Activated CD4-positive, alpha-beta memory T cell treated with anti-CD3 and anti-CD28 coated beads for 36 hours (primary cell): ENCODE data around the gene TSFM. TPM values are rescaled to one million over a fixed set of nuclear protein-coding genes. Genes with fewer than 3 reads are reported as not detected.

Source experiments
- CTCF ChIA-PET: fragments of 350-600 bp; sonication (Branson Sonifier 250); formaldehyde crosslinking; loops from one replicate; lab custom pipeline; 2021; ENCODE audit warnings: antibody characterized with exemption, inconsistent platforms; lab: Charles Lee
- POLR2A ChIA-PET: fragments of 350-600 bp; sonication (Branson Sonifier 250); formaldehyde crosslinking; loops from one replicate; lab custom pipeline; 2021; ENCODE audit warnings: antibody characterized with exemption; lab: Charles Lee
- DNase-seq: peaks from one replicate; pipeline ENCODE4 v3.0.0-alpha.2; 2020
- H3K27ac Mint-ChIP-seq: one replicate; pipeline ENCODE4 v1.8.0; 2021; ENCODE audit warnings: mixed read lengths
- H3K27me3 Mint-ChIP-seq: one replicate; pipeline ENCODE4 v1.8.0; 2021; ENCODE audit warnings: mixed read lengths
- H3K36me3 Mint-ChIP-seq: one replicate; pipeline ENCODE4 v1.8.0; 2021; ENCODE audit warnings: mixed read lengths
- H3K4me1 Mint-ChIP-seq: one replicate; pipeline ENCODE4 v1.8.0; 2021; ENCODE audit warnings: low read depth, mixed read lengths
- H3K4me3 Mint-ChIP-seq: one replicate; pipeline ENCODE4 v1.8.0; 2021; ENCODE audit warnings: mild to moderate bottlenecking, mixed read lengths
- H3K9me3 Mint-ChIP-seq: one replicate; pipeline ENCODE4 v1.8.0; 2021; ENCODE audit warnings: mixed read lengths
- intact Hi-C: fragments of 100-400 bp; cut with micrococcal nuclease; formaldehyde crosslinking; loops from one replicate; pipeline ENCODE4 v1.15.1; 2023
- total RNA-seq, 2 experiments: library from RNA; stranded (reverse); gene quantifications; one replicate each; pipeline ENCODE4 v1.2.3, GENCODE V29; 2021

Gene TSFM
- total RNA-seq, 2 experiments from 2014 or later, result 45.5 to 47.2 TPM

DNA sequence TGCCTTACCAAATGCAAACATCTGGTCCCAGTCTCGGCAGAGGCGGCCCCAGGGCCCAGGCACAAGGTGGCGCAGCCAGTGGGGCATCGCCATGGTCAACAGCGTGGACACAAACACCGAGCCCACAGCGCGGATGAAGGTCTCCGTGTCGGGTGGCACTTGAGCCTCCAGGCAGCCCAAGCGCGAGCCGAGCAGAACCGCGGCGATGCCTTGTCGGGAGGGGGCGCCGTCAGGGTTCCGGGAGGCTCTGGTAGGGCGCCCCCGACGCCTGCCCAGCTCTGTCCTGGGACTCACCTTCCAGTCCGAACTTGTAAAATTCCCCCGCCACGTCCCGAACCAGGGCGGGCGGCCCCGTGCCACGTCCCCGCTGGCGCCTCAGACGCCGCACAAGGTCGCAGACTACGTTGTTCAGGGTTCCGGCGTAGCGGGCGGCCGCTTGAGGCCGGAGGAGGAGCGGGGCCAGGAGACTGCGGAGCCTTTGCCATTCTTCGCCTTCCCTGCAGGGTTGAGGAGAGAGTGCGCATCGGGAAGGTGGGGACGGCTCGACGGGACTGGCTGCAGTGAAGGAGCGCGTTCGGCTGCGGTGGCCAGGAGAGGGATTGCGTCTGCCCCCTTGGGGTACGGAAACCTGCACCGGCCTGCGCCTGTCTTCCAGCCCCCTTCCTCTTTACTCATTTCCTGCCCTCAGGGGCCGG is 17.4 kb upstream of the TSFM start:
- CTCF ChIA-PET, result interaction anchor here (0.6 to 5.1 kb wide), 8 partner anchors 8 to 174 kb away, joined by 3 to 52 read pairs (median 4); partner anchors contain the start of genes CDK4, PIP4K2C and TSFM
- H3K4me3 Mint-ChIP-seq, result peak overlapping the region; percentile 86
- POLR2A ChIA-PET, result interaction anchor here (0.8 to 1.3 kb wide), 5 partner anchors 9 to 20 kb away, joined by 3 to 5 read pairs (median 3); partner anchors contain the start of genes MARCHF9 and TSPAN31
- peak; percentile 79 for DNase-seq
- peaks cover 26% of the 10 kb centered on the region for H3K36me3 Mint-ChIP-seq
- intact Hi-C loops, result loop anchor here (1.0 to 2.0 kb wide), 2 partner anchors 9 to 134 kb away; no protein-coding TSS in a partner anchor
- H3K4me1 Mint-ChIP-seq, result peaks cover 28% of the 10 kb centered on the region
- H3K27ac Mint-ChIP-seq, result peak overlapping the region; percentile 77
- peaks cover 2% of the 10 kb centered on the region for H3K27me3 Mint-ChIP-seq
- no peaks in the 10 kb centered on the region for H3K9me3 Mint-ChIP-seq

GRCh38 chr12:57765698-57766463 is 16.7 kb upstream of the TSFM start:
- CTCF ChIA-PET, result interaction anchor here (1.0 to 5.1 kb wide), 6 partner anchors 9 to 130 kb away, joined by 3 to 52 read pairs (median 8); partner anchors contain the start of genes CDK4 and TSFM
- no peak for DNase-seq
- POLR2A ChIA-PET, result interaction anchor here (0.7 to 1.3 kb wide), 6 partner anchors 9 to 70 kb away, joined by 3 to 5 read pairs (median 4); partner anchors contain the start of gene MARCHF9
- Mint-ChIP-seq H3K27me3 (peaks cover 2% of the 10 kb centered on the region), H3K27ac (peak overlapping the region; percentile 77), H3K4me1 (peaks cover 34% of the 10 kb centered on the region), H3K36me3 (peaks cover 26% of the 10 kb centered on the region), H3K4me3 (peak overlapping the region; percentile 86), H3K9me3 (no peaks in the 10 kb centered on the region)
- intact Hi-C loops, result loop anchor here (1.0 to 2.0 kb wide), 2 partner anchors 10 to 133 kb away; no protein-coding TSS in a partner anchor

DNA sequence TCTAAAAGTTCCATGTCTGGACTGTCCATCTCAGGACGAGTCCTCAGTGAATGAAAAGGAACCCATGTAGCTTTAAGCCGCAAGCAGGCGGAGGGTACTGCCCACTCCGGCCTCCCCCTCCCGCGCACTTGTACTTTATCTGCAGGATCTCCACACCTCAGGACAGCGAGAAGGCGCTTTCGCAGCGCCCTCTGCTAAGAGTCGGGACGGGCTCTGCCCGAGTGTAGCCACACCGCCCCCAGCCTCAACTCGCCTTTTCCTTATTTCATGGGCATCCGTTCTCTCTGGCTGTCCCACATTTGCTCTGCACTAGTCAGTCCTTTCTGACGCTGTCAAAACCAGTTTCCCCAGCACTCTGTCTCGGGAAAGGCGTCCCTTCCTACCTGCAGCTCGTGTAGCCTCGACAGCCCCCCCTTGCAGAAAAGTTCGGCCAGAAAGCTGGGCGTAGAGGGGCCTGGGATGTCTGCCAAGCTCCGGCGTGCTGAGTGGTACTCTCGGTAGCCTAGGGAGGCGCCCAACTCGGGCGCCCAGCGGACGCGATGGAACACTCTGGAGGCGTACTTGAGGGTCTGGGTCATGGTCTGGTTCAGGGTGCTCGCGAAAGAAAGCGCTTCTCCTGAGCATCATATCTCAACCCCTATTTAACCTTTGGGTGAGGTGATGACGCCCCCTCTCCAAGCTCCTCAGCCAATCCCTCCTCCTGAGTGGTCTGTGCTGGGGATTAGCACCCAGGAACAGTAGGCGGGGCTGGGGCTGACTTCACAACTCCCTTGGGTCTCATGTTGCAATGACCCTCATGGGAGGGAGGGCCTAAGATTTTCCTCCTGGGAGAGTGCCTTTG is 15.9 kb upstream of the TSFM start, which contains the start of gene CYP27B1:
Gene CYP27B1, minus strand, starts transcription at position 615 of the 841 bp plus-strand sequence. Its CDS starts 37 bp downstream, at position 578.
- CTCF ChIA-PET, result interaction anchor here (1.0 to 5.1 kb wide), 4 partner anchors 8 to 17 kb away, joined by 3 to 52 read pairs (median 9); partner anchors contain the start of gene TSFM
- no peaks in the 10 kb centered on the region for H3K9me3 Mint-ChIP-seq
- H3K27me3 Mint-ChIP-seq, result peaks cover 2% of the 10 kb centered on the region
- H3K36me3 Mint-ChIP-seq, result peaks cover 29% of the 10 kb centered on the region
- H3K4me1 Mint-ChIP-seq, result peaks cover 41% of the 10 kb centered on the region
- H3K4me3 Mint-ChIP-seq, result peak within 1 kb of the TSS; percentile 86
- POLR2A ChIA-PET, result interaction anchor here (0.7 to 1.0 kb wide), 4 partner anchors 10 to 69 kb away, joined by 3 to 4 read pairs (median 4); no protein-coding TSS in a partner anchor
- DNase-seq, result no peak
- H3K27ac Mint-ChIP-seq, result peak within 1 kb of the TSS; percentile 13
- intact Hi-C loops, result no loop called here

DNA sequence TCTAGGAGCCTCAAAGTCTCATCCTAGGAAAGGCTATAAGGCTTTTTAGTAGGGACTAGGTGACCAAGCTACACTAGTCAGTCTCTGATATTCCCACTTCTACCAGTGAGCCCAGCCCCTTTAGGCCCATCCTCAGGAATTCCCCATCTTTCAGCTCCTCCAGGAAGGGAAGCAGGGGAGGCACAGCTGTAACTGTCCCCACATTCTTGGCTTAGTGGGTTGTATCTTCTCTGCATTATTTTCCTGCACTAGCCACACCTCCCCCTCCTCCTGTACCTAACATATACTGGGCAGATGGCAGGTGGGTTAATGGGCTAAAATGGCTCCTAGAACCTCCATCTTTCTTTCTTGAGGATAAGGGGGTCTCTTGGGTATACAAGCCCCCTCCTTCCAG is 15.3 kb upstream of the TSFM start:
- H3K27ac Mint-ChIP-seq, result no peak overlapping the region
- DNase-seq, result no peak
- H3K4me1 Mint-ChIP-seq, result peaks cover 43% of the 10 kb centered on the region
- CTCF ChIA-PET, result interaction anchor here (1.2 to 5.1 kb wide), 3 partner anchors 8 to 16 kb away, joined by 9 to 52 read pairs (median 9); partner anchors contain the start of gene TSFM
- intact Hi-C loops, result no loop called here
- no peak overlapping the region for H3K4me3 Mint-ChIP-seq
- H3K36me3 Mint-ChIP-seq, result peaks cover 29% of the 10 kb centered on the region
- peaks cover 2% of the 10 kb centered on the region for H3K27me3 Mint-ChIP-seq
- POLR2A ChIA-PET, result no interaction called here
- no peaks in the 10 kb centered on the region for H3K9me3 Mint-ChIP-seq

DNA sequence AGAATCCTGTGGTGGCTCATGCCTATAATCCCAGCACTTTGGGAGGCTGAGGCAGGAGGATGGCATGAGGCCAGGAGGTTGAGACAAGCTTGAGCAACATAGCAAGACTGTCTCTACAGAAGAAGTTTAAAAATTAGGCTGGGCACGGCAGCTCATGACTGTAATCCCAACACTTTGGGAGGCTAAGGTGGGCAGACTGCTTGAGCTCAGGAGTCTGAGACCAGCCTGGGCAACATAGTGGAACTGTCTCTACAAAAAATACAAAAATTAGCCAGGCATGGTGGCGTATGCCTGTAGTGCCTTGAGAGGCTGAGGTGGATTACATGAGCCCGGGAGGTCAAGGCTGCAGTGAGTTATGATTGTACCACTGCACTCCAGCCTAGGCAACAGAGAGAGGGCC is 14.7 kb upstream of the TSFM start:
- Mint-ChIP-seq H3K4me1 (peaks cover 44% of the 10 kb centered on the region), H3K4me3 (no peak overlapping the region), H3K27me3 (peaks cover 2% of the 10 kb centered on the region), H3K36me3 (peaks cover 28% of the 10 kb centered on the region), H3K9me3 (no peaks in the 10 kb centered on the region), H3K27ac (no peak overlapping the region)
- intact Hi-C loops, result no loop called here
- ChIA-PET POLR2A (no interaction called here), CTCF (interaction anchor here (1.2 to 5.1 kb wide), 3 partner anchors 9 to 15 kb away, joined by 9 to 52 read pairs (median 9); partner anchors contain the start of gene TSFM)
- DNase-seq, result no peak

GRCh38 chr12:57769594-57769993 is 13.0 kb upstream of the TSFM start:
- intact Hi-C loops, result no loop called here
- H3K27me3 Mint-ChIP-seq, result peaks cover 2% of the 10 kb centered on the region
- peak overlapping the region; percentile 9 for H3K4me3 Mint-ChIP-seq
- no peak overlapping the region for H3K27ac Mint-ChIP-seq
- peaks cover 41% of the 10 kb centered on the region for H3K4me1 Mint-ChIP-seq
- POLR2A ChIA-PET, result no interaction called here
- no peak for DNase-seq
- CTCF ChIA-PET, result interaction anchor here (1.8 kb wide), 1 partner anchor 10 kb away, joined by 4 read pairs; no protein-coding TSS in a partner anchor
- H3K9me3 Mint-ChIP-seq, result no peaks in the 10 kb centered on the region
- peaks cover 22% of the 10 kb centered on the region for H3K36me3 Mint-ChIP-seq

GRCh38 chr12:57770734-57771133 is 11.9 kb upstream of the TSFM start:
- peaks cover 2% of the 10 kb centered on the region for H3K27me3 Mint-ChIP-seq
- ChIA-PET POLR2A (no interaction called here), CTCF (interaction anchor here (1.8 to 2.1 kb wide), 2 partner anchors 11 to 12 kb away, joined by 4 to 25 read pairs; partner anchors contain the start of gene TSFM)
- peak overlapping the region; percentile 52 for H3K4me3 Mint-ChIP-seq
- H3K36me3 Mint-ChIP-seq, result peaks cover 24% of the 10 kb centered on the region
- H3K27ac Mint-ChIP-seq, result peak overlapping the region; percentile 97
- DNase-seq, result no peak
- no peaks in the 10 kb centered on the region for H3K9me3 Mint-ChIP-seq
- intact Hi-C loops, result no loop called here
- H3K4me1 Mint-ChIP-seq, result peaks cover 35% of the 10 kb centered on the region

GRCh38 chr12:57771236-57771872 is 11.2 kb upstream of the TSFM start:
- peak overlapping the region; percentile 97 for H3K27ac Mint-ChIP-seq
- no peaks in the 10 kb centered on the region for H3K9me3 Mint-ChIP-seq
- DNase-seq, result peak; percentile 93
- peaks cover 29% of the 10 kb centered on the region for H3K4me1 Mint-ChIP-seq
- intact Hi-C loops, result no loop called here
- H3K27me3 Mint-ChIP-seq, result no peaks in the 10 kb centered on the region
- ChIA-PET POLR2A (interaction anchor here (0.9 to 1.2 kb wide), 3 partner anchors 11 to 27 kb away, joined by 4 to 10 read pairs (median 6); partner anchors contain the start of genes MARCHF9, TSFM and TSPAN31), CTCF (interaction anchor here (0.7 to 2.1 kb wide), 6 partner anchors 11 to 125 kb away, joined by 3 to 25 read pairs (median 4); partner anchors contain the start of genes OS9 and TSFM)
- peaks cover 29% of the 10 kb centered on the region for H3K36me3 Mint-ChIP-seq
- H3K4me3 Mint-ChIP-seq, result peak overlapping the region; percentile 99

DNA sequence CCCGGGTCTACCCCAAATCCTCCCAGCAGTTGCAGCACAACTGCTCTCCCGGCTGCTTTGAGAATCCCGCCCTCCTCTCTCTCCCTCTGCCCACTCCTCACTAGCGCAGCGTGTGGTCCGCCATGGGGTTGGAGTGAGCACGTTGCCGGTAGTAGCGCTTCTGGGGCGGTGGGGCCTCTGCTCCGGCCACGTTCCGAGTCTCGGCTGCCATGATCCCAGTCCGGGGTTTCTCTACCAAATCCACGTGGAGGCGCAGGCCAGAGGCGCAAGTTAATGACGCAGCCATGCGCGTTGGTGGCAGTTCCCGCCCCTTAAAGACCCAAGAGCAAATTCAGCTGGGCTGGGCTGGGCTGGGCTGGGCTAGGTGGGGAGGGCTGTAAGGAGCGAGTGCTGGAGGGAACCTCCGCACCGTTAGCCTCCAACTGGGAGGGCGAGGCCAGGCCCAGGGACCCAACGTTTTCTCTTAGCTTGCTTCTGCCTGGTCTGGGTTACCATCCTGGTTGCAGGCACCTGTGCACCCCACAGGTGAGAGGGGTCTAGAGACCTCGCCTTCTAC is 10.6 kb upstream of the TSFM start, which contains the start of gene METTL1:
Gene METTL1, minus strand, starts transcription at position 233 of the 556 bp plus-strand sequence. Its CDS starts 22 bp downstream, at position 211.
- no peaks in the 10 kb centered on the region for H3K27me3 Mint-ChIP-seq
- CTCF ChIA-PET, result interaction anchor here (0.6 to 2.1 kb wide), 7 partner anchors 10 to 133 kb away, joined by 3 to 25 read pairs (median 3); partner anchors contain the start of genes OS9 and TSFM
- peaks cover 29% of the 10 kb centered on the region for H3K36me3 Mint-ChIP-seq
- DNase-seq, result peak; percentile 97
- H3K4me1 Mint-ChIP-seq, result peaks cover 23% of the 10 kb centered on the region
- intact Hi-C loops, result loop anchor here (1.0 to 2.0 kb wide), 3 partner anchors 10 to 75 kb away; partner anchors contain the start of genes CDK4, CTDSP2 and TSFM
- POLR2A ChIA-PET, result interaction anchor here (0.5 to 1.6 kb wide), 9 partner anchors 9 to 1144 kb away, joined by 3 to 10 read pairs (median 4); partner anchors contain the start of genes ATP23, CDK4, MARCHF9 and TSFM
- no peaks in the 10 kb centered on the region for H3K9me3 Mint-ChIP-seq
- H3K27ac Mint-ChIP-seq, result peak within 1 kb of the TSS; percentile 97
- H3K4me3 Mint-ChIP-seq, result peak within 1 kb of the TSS; percentile 99
